ENCODE data around the gene SNRNP25.

DNA sequence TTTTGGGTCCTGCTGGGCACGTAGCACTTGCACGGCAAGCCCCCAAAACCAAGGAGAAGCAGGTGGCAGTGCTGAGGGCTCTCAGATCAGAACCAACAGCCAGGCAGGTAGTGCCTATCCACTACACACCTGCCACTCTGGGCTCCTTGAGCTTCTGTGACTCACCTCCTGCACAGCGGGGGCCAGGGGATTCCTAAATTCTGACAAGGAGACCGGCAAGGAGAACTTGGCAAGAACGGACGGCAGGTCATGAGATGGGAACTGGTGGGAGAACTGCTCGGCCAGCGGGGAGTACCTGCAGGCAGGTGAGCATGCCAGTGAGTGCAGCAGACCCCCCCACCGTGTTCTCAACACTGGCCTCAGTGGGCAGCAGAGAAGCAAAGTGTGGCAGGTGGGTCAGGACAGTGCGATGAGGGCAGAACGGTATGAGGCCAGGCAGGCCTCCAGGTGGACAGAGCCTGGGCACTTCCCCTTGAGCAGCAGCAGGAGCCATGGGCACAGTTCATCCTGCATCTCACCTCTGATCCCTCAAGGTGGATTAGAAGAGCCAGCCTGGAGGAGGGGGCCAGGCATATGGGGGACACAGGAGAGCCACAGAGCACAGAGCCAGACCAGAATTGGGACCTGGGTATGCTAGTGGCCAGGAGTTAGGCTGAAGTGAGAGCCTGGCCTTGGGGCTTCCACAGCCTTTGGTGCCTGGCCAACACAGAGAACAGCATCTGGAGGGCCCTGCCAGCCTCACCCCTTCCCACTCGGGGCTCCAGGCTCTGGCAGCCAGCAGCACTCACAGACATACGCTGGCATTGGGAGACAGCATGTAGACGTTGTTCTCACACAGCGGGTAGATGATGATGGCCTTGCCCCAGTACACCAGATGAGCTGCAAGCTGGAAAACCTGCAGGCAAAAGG lies 39.1 kb downstream of the SNRNP25 start:
- TF ChIP-seq, protein P1, sequence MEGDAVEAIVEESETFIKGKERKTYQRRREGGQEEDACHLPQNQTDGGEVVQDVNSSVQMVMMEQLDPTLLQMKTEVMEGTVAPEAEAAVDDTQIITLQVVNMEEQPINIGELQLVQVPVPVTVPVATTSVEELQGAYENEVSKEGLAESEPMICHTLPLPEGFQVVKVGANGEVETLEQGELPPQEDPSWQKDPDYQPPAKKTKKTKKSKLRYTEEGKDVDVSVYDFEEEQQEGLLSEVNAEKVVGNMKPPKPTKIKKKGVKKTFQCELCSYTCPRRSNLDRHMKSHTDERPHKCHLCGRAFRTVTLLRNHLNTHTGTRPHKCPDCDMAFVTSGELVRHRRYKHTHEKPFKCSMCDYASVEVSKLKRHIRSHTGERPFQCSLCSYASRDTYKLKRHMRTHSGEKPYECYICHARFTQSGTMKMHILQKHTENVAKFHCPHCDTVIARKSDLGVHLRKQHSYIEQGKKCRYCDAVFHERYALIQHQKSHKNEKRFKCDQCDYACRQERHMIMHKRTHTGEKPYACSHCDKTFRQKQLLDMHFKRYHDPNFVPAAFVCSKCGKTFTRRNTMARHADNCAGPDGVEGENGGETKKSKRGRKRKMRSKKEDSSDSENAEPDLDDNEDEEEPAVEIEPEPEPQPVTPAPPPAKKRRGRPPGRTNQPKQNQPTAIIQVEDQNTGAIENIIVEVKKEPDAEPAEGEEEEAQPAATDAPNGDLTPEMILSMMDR (IDR thresholded peaks at IDR 0.05): no peak
- no peak for TF ChIP-seq POLR2A (IDR thresholded peaks at IDR 0.05; ENCODE audit: low read depth)
- TF ChIP-seq EP300 (IDR thresholded peaks at IDR 0.05): no peak
- no peak for TF ChIP-seq POLR2AphosphoS5 (IDR thresholded peaks at IDR 0.05)

Data from esophagus muscularis mucosa (tissue), 4 donors.